ENCODE data around the gene OR6X1.

DNA sequence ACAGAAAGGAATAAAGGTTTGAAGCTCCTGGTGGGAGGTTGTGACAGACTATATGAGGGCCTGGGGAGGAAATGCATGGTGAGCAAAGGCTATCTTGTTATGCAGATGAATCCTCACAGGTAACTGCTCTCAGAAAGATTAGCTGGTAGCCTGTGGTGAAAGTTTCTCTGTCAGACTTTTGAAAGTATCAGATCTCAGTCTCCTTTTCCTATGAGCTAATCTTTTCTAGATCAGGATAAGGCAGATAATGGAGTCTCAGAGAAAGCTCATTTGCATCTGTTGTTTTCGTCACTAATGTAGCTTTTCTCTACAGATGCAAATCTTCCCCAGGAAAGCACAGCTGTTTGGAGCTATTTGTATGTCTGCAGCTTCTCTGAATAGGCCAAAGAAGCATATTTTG, 21.0 kb upstream of the OR6X1 start:
- no peak for TF ChIP-seq ZFX (IDR thresholded peaks at IDR 0.05; ENCODE audit: borderline replicate concordance)
- TF ChIP-seq, protein P1, sequence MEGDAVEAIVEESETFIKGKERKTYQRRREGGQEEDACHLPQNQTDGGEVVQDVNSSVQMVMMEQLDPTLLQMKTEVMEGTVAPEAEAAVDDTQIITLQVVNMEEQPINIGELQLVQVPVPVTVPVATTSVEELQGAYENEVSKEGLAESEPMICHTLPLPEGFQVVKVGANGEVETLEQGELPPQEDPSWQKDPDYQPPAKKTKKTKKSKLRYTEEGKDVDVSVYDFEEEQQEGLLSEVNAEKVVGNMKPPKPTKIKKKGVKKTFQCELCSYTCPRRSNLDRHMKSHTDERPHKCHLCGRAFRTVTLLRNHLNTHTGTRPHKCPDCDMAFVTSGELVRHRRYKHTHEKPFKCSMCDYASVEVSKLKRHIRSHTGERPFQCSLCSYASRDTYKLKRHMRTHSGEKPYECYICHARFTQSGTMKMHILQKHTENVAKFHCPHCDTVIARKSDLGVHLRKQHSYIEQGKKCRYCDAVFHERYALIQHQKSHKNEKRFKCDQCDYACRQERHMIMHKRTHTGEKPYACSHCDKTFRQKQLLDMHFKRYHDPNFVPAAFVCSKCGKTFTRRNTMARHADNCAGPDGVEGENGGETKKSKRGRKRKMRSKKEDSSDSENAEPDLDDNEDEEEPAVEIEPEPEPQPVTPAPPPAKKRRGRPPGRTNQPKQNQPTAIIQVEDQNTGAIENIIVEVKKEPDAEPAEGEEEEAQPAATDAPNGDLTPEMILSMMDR (IDR thresholded peaks at IDR 0.05) = no peak
